ENCODE data around the gene GALNT6. TPM values are rescaled to one million over a fixed set of nuclear protein-coding genes. Genes with fewer than 3 reads are reported as not detected.

Gene GALNT6
- polyA plus RNA-seq, 2 of the 4 experiments (the other 2 are of a cell fraction) = 3.6 to 4.3 TPM

DNA sequence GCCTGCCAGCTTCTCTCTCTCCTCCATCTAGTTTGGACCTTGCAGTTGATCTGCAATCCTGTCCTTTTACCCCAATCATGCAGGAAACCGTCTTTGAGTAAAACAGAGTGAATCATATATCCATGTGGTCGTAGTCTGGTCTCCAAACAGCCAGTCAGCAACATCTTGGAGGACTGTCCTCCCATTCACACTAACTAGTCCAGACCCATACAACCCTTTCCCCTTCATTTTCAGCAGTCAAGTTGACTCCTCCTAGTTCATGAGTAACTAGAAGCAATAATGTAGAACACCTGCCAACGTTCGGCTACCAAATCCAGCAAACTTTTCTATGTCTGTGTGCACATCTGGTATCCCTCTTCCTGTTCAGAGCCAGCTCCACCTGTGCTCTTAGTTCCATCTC, 56.4 kb downstream of the GALNT6 start:
- 74% methylated on average over 4 of the region's 4 CpGs for WGBS (ENCODE audit: missing lambda C conversion rate)
- H3K4me2 ChIP-seq = no peak overlapping the region
- ATAC-seq = no peak
- no peak for DNase-seq (ENCODE audit: low read depth in 1 of 2, low spot score in 1 of 2)
- H3K9me3 ChIP-seq = no peaks in the 10 kb centered on the region
- ChIA-PET CTCF (interaction anchor here (1.0 to 12.5 kb wide), 4 partner anchors 11 to 73 kb away, joined by 3 to 270 read pairs (median 5); partner anchors contain the start of genes BIN2 and SMAGP), POLR2A (interaction anchor here (0.9 kb wide), 1 partner anchor 117 kb away, joined by 3 read pairs; the partner anchor contains the start of gene POU6F1)
- H3K27ac ChIP-seq = no peak overlapping the region
- no peaks in the 10 kb centered on the region for H3K4me1 ChIP-seq
- TF ChIP-seq TFCP2L1 (CRISPR knock-in tag; IDR thresholded peaks at IDR 0.05) = no peak
- no peak for TF ChIP-seq RNF2 (IDR thresholded peaks at IDR 0.05; ENCODE audit: borderline replicate concordance, low read depth)
- no peak for TF ChIP-seq GATA3 (IDR thresholded peaks at IDR 0.05; ENCODE audit: borderline replicate concordance)
- FAIRE-seq = no peak
- no peak overlapping the region for H3K4me3 ChIP-seq

DNA sequence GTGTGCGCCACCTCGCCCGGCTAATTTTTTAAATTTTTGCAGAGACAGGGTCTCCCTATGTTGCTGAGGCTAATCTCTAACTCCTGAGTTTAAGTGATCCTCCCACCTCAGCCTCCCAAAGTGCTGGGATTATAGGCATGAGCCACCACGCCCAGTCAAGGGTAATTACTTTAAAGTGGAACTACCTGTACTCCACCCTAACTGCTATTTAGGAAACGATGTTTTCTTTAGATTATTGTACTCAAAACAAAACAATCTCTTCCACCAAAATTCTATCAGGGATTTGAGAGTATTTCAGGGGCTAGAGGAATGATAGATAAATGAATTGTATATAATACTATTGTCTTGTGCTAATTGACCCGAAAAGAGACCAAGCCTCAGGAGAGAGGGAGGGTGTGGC, 57.7 kb downstream of the GALNT6 start:
- Histone ChIP-seq H3K4me2 (no peak overlapping the region), H3K4me3 (no peak overlapping the region), H3K27ac (no peak overlapping the region), H3K4me1 (no peaks in the 10 kb centered on the region), H3K9me3 (no peaks in the 10 kb centered on the region)
- DNase-seq (ENCODE audit: low read depth in 1 of 2, low spot score in 1 of 2) (no peak), ATAC-seq (no peak), FAIRE-seq (no peak)
- TF ChIP-seq, protein P1, sequence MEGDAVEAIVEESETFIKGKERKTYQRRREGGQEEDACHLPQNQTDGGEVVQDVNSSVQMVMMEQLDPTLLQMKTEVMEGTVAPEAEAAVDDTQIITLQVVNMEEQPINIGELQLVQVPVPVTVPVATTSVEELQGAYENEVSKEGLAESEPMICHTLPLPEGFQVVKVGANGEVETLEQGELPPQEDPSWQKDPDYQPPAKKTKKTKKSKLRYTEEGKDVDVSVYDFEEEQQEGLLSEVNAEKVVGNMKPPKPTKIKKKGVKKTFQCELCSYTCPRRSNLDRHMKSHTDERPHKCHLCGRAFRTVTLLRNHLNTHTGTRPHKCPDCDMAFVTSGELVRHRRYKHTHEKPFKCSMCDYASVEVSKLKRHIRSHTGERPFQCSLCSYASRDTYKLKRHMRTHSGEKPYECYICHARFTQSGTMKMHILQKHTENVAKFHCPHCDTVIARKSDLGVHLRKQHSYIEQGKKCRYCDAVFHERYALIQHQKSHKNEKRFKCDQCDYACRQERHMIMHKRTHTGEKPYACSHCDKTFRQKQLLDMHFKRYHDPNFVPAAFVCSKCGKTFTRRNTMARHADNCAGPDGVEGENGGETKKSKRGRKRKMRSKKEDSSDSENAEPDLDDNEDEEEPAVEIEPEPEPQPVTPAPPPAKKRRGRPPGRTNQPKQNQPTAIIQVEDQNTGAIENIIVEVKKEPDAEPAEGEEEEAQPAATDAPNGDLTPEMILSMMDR (IDR thresholded peaks at IDR 0.05) = no peak
- POLR2A ChIA-PET = no interaction called here
- CTCF ChIA-PET = interaction anchor here (1.4 to 12.5 kb wide), 4 partner anchors 8 to 72 kb away, joined by 3 to 270 read pairs (median 31); partner anchors contain the start of gene SMAGP
- 74% methylated on average over 6 of the region's 6 CpGs for WGBS (ENCODE audit: missing lambda C conversion rate)

DNA sequence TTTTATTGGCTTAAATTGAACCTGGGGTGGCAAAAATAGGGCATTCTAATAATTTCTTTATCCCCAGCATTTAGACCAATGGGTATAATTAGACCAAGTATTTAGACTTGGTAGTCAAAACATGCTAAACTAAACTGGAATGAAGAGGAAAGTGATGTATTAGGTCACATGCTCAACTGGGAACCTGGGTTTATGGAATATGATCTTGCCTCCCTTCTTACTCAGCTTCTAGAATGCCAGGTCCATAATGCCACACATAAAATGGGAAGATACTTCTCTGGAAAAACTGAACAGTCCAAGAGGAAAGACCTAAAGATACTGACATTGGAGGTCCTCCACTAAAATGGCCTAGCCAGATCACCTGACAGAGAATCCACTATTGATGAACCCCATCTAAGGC, 61.0 kb downstream of the GALNT6 start:
- no peak for ATAC-seq
- POLR2A ChIA-PET = no interaction called here
- Histone ChIP-seq H3K9me3 (no peaks in the 10 kb centered on the region), H3K4me3 (no peak overlapping the region), H3K27ac (no peak overlapping the region), H3K4me1 (peaks cover 15% of the 10 kb centered on the region), H3K4me2 (no peak overlapping the region)
- no peak for FAIRE-seq
- TF ChIP-seq HEYL (CRISPR knock-in tag; IDR thresholded peaks at IDR 0.05) (no peak), ZNF302 (CRISPR knock-in tag; IDR thresholded peaks at IDR 0.05) (no peak), HOXB5 (CRISPR knock-in tag; IDR thresholded peaks at IDR 0.05) (no peak), CHD4 (IDR thresholded peaks at IDR 0.05; ENCODE audit: borderline replicate concordance) (no peak), EHF (CRISPR knock-in tag; IDR thresholded peaks at IDR 0.05) (no peak), MYC (IDR thresholded peaks at IDR 0.05; ENCODE audit: borderline replicate concordance, low read length) (no peak), HOXB13 (CRISPR knock-in tag; IDR thresholded peaks at IDR 0.05; ENCODE audit: low read depth) (no peak), ESRRA (IDR thresholded peaks at IDR 0.05; ENCODE audit: borderline replicate concordance, low read length) (no peak), NR3C1 (IDR thresholded peaks at IDR 0.05) (no peak), RNF2 (IDR thresholded peaks at IDR 0.05; ENCODE audit: borderline replicate concordance, low read depth) (no peak), JUN (IDR thresholded peaks at IDR 0.05) (no peak), BHLHE40 (IDR thresholded peaks at IDR 0.05; ENCODE audit: low read depth, low read length) (no peak)
- TF ChIP-seq, protein P2, sequence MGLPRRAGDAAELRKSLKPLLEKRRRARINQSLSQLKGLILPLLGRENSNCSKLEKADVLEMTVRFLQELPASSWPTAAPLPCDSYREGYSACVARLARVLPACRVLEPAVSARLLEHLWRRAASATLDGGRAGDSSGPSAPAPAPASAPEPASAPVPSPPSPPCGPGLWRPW (IDR thresholded peaks at IDR 0.05) = no peak
- TF ChIP-seq, protein P3, sequence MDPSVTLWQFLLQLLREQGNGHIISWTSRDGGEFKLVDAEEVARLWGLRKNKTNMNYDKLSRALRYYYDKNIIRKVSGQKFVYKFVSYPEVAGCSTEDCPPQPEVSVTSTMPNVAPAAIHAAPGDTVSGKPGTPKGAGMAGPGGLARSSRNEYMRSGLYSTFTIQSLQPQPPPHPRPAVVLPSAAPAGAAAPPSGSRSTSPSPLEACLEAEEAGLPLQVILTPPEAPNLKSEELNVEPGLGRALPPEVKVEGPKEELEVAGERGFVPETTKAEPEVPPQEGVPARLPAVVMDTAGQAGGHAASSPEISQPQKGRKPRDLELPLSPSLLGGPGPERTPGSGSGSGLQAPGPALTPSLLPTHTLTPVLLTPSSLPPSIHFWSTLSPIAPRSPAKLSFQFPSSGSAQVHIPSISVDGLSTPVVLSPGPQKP (IDR thresholded peaks at IDR 0.05; ENCODE audit: low read depth, low read length) = no peak
- CTCF ChIA-PET = interaction anchor here (4.8 kb wide), 1 partner anchor 12 kb away, joined by 55 read pairs; no protein-coding TSS in a partner anchor
- DNase-seq (ENCODE audit: low read depth in 1 of 2, low spot score in 1 of 2) = no peak

DNA sequence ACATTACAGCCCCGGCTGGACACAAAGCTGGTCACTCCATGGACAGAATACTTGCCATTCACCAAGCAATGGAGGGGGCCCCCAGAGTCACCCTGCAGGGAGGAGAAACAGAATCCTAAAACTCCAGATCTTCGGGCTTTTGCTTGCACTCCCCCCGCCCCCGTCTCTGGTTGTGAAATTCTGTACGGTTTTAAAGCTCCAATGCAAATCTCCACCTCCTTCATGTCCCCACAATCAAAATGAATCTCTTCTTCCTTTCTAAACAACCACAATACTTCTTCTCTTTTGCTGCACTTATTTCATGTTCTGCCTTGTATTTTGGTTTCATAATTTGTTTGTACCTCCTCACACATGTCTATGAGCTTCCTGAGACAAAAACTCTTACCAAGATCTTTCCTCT, 61.5 kb downstream of the GALNT6 start:
- Histone ChIP-seq H3K4me2 (no peak overlapping the region), H3K27ac (no peak overlapping the region), H3K4me3 (no peak overlapping the region), H3K9me3 (no peaks in the 10 kb centered on the region), H3K4me1 (peaks cover 15% of the 10 kb centered on the region)
- FAIRE-seq (no peak), ATAC-seq (no peak), DNase-seq (ENCODE audit: low read depth in 1 of 2, low spot score in 1 of 2) (no peak)
- TF ChIP-seq MAFK (IDR thresholded peaks at IDR 0.05; ENCODE audit: partially characterized antibody) = no peak
- TF ChIP-seq, protein P3 (IDR thresholded peaks at IDR 0.05; ENCODE audit: low read depth, low read length) = no peak
- no peak for TF ChIP-seq RCOR1 (IDR thresholded peaks at IDR 0.05; ENCODE audit: low read depth, low read length)
- no peak for TF ChIP-seq RFX5 (IDR thresholded peaks at IDR 0.05)
- TF ChIP-seq, protein P4, sequence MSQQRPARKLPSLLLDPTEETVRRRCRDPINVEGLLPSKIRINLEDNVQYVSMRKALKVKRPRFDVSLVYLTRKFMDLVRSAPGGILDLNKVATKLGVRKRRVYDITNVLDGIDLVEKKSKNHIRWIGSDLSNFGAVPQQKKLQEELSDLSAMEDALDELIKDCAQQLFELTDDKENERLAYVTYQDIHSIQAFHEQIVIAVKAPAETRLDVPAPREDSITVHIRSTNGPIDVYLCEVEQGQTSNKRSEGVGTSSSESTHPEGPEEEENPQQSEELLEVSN (IDR thresholded peaks at IDR 0.05; ENCODE audit: borderline replicate concordance, low read depth) = no peak
- TF ChIP-seq CBX8 (IDR thresholded peaks at IDR 0.05) = no peak
- TF ChIP-seq CHD4 (IDR thresholded peaks at IDR 0.05; ENCODE audit: borderline replicate concordance) = no peak
- TF ChIP-seq POLR2AphosphoS2 (conservative IDR thresholded peaks at IDR 0.05; ENCODE audit: low read length) = no peak
- no peak for TF ChIP-seq BHLHE40 (IDR thresholded peaks at IDR 0.05; ENCODE audit: low read depth, low read length)
- CTCF ChIA-PET = interaction anchor here (4.8 kb wide), 1 partner anchor 12 kb away, joined by 55 read pairs; no protein-coding TSS in a partner anchor
- 91% methylated on average over 5 of the region's 5 CpGs for WGBS (ENCODE audit: missing lambda C conversion rate)
- POLR2A ChIA-PET = no interaction called here
